Measurements from ENCODE around the gene USP11. TPM values are rescaled to one million over a fixed set of nuclear protein-coding genes. Genes with fewer than 3 reads are reported as not detected.

The USP11 gene
- total and polyA plus RNA-seq, 2 of the 4 experiments (the other 2 are of a cell fraction), result 33.5 to 59.7 TPM

DNA sequence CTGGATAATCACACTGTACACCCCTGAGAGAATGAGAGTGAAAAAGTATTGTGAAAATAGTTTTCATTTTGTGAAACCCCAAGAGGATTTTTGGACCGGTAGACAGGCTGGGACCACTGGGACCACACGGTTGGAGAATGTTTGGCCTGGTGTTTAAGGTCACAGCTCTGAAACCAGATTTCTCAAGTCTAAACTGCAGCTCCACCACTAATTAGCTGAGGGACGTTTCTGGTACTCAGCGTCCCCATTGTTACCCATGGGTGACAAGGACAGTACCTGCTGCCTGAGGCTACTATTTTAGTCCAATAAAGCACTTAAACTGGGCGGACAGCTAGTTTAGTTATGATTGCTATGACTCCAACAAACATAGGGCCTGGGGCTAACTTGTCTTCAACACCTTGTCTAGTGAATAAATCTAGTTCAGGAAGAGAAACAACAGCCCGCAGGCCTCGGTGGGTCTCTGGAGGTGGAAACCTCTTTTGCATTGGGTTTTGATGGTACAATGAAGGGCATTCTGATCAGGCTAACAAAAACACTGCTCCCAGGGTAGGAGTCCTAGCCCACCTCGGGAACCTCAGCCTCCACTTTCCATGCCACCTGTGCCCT is 509 bp upstream of the USP11 start:
- Histone ChIP-seq H2AFZ (replicated peaks; ENCODE audit: low read length, poor library complexity) (peak overlapping the region; percentile 85), H2AK5ac (ENCODE audit: low read depth, low read length) (peak overlapping the region; percentile 76), H3K4me1 (ENCODE audit: control insufficient read depth, insufficient read depth, low read length) (0 out of 2 replicates have a peak, but pooled peaks cover 1% of the 10 kb centered on the region), H2BK120ac (ENCODE audit: low read depth, low read length) (no peak overlapping the region), H3K14ac (replicated peaks; ENCODE audit: low read depth, low read length) (peak overlapping the region; percentile 87), H3K27ac (ENCODE audit: insufficient read depth, low read length) (peak overlapping the region; percentile 92), H3K4me2 (ENCODE audit: low read depth, low read length) (peak overlapping the region; percentile 75), H4K8ac (ENCODE audit: low read depth in 2 of 2, low read length in 2 of 2) (peak overlapping the region; percentile 95 to 100), H3K9me1 (ENCODE audit: insufficient read depth, low read length) (0 out of 2 replicates have a peak, but pooled peaks cover 5% of the 10 kb centered on the region), H4K5ac (ENCODE audit: low read depth, low read length) (peak overlapping the region; percentile 97), H3K56ac (ENCODE audit: extremely low read depth, insufficient read depth, low read length) (peak overlapping the region; percentile 41; the same call in 1 of the 2 replicates), H2BK20ac (ENCODE audit: low read depth, low read length) (no peak overlapping the region), H3K4ac (ENCODE audit: low read depth, low read length) (peak overlapping the region; percentile 81), H3K18ac (ENCODE audit: low read depth, low read length) (peak overlapping the region; percentile 19; the same call in 1 of the 2 replicates), H3K9ac (ENCODE audit: low read depth, low read length) (peak overlapping the region; percentile 64), H3K4me3 (ENCODE audit: insufficient read depth, low read depth, low read length) (peak overlapping the region; percentile 83), H2BK5ac (ENCODE audit: low read depth, low read length, poor library complexity, severe bottlenecking) (peak overlapping the region; percentile 66), H4K20me1 (ENCODE audit: insufficient read depth, low read length) (peaks cover 11% of the 10 kb centered on the region; the same call in 1 of the 2 replicates), H2AK9ac (replicated peaks; ENCODE audit: low read depth, low read length, poor library complexity) (peak overlapping the region; percentile 83), H3K9me3 (ENCODE audit: control insufficient read depth, insufficient read depth, low read length) (no peaks in the 10 kb centered on the region), H3K79me1 (ENCODE audit: low read depth in 1 of 2, low read length in 2 of 2) (peaks cover 8 to 14% of the 10 kb centered on the region in 2 experiments), H3K23ac (ENCODE audit: low read depth, low read length) (peak overlapping the region; percentile 81), H3K27me3 (ENCODE audit: control insufficient read depth, insufficient read depth, low read length) (peaks cover 9% of the 10 kb centered on the region; the same call in 1 of the 2 replicates), H3K36me3 (ENCODE audit: control insufficient read depth, insufficient read depth, low read length) (peaks cover 11% of the 10 kb centered on the region), H4K91ac (ENCODE audit: insufficient read depth, low read depth, low read length) (peak overlapping the region; percentile 75; the same call in 1 of the 2 replicates), H2BK15ac (ENCODE audit: low read depth, low read length) (no peak overlapping the region; the same call in 2 of the 3 replicates)
- TF ChIP-seq, protein P1, sequence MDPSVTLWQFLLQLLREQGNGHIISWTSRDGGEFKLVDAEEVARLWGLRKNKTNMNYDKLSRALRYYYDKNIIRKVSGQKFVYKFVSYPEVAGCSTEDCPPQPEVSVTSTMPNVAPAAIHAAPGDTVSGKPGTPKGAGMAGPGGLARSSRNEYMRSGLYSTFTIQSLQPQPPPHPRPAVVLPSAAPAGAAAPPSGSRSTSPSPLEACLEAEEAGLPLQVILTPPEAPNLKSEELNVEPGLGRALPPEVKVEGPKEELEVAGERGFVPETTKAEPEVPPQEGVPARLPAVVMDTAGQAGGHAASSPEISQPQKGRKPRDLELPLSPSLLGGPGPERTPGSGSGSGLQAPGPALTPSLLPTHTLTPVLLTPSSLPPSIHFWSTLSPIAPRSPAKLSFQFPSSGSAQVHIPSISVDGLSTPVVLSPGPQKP (IDR thresholded peaks at IDR 0.05; ENCODE audit: borderline replicate concordance, low read depth, low read length), result no peak
- TF ChIP-seq POLR2A (IDR thresholded peaks at IDR 0.05; ENCODE audit: low read depth, low read length) (no peak), MAZ (IDR thresholded peaks at IDR 0.05; ENCODE audit: borderline replicate concordance, low read depth, low read length) (no peak), CHD1 (IDR thresholded peaks at IDR 0.05; ENCODE audit: low read depth, low read length) (no peak), MAFK (IDR thresholded peaks at IDR 0.05; ENCODE audit: low read depth, low read length) (no peak), CEBPB (IDR thresholded peaks at IDR 0.05; ENCODE audit: low read depth, low read length) (no peak), BHLHE40 (IDR thresholded peaks at IDR 0.05; ENCODE audit: low read depth, low read length) (no peak)
- no TSS peak for BruUV-seq (replicated peaks)
- WGBS, 2 experiments (ENCODE audit: extremely low coverage in 2 of 2, insufficient read length in 1 of 2), result 90% methylated on average over 2 of the region's 8 CpGs; no CpG with 5 or more reads in 1 of the 2 experiments
- dilution Hi-C loops (cut with HindIII; ENCODE audit: low sequenced_read_pairs, unreplicated experiment) (no loop called here), intact Hi-C loops (cut with micrococcal nuclease) (loop anchor here (5.0 kb wide), 1 partner anchor 150 kb away; no protein-coding TSS in a partner anchor), in situ Hi-C loops (cut with MboI; ENCODE audit: low sequenced_read_pairs) (no loop called here)
- ATAC-seq (ENCODE audit: low read depth) (no peak), DNase-seq (no peak)
- ChIA-PET POLR2A (ENCODE audit: unreplicated experiment) (no interaction called here), CTCF (interaction anchor here (1.5 kb wide), 1 partner anchor 80 kb away, joined by 3 read pairs; no protein-coding TSS in a partner anchor)

All from IMR-90 (cell line).